GM18517 (cell line): Measurements from ENCODE around the gene MADCAM1.

Experiments used
- ATAC-seq: cut with Tn5 transposase; IDR thresholded peaks from one replicate; pipeline ENCODE4 v1.9.1; 2021; ENCODE audit warnings: mild to moderate bottlenecking, moderate library complexity; ENCODE audit not compliant: unreplicated experiment

The MADCAM1 gene

DNA sequence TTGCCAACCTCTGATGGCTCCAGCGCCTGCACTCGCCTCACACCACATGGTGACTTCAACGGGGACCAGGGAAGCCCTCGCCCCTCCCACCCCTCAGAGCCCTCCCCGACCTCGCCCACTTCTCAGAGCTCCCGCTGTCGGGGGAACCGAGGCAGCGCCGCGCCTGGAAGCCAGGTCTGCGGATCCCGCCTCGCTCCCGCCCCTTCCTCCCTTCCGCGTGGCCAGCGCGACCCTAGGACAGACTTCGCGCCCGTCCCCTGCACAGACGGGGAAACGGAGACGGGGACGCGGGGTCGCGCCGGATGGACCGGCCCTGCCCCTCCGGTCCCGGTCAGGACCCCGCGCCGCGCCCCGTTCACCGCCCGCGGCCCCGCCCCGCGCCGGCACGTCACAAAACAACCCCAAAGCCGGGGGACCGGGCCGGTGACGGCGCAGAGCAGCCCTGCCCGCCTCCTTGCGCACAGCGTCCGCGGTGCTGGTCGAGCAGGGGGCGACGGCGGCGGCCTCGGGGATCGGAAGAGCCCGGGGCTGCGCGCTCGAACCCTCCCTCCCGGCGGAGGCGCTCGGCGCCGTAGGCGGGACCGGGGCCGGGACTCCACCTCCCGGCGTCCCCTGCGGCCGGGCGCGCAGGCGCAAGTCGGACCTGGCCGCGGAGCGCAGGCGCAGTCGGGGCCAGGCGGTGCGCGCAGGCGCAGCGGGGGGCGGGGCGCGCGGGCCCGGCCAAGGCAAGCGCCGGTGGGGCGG lies 34.9 kb downstream of the MADCAM1 start:
- peak; percentile 50 for ATAC-seq

GRCh38 chr19:531753-532560 lies 35.7 kb downstream of the MADCAM1 start, which contains the start of gene CDC34:
CDC34 (plus strand) TSS chr19:531760; CDS start chr19:531932, 172 bp downstream.
- ATAC-seq = peak; percentile 43

DNA sequence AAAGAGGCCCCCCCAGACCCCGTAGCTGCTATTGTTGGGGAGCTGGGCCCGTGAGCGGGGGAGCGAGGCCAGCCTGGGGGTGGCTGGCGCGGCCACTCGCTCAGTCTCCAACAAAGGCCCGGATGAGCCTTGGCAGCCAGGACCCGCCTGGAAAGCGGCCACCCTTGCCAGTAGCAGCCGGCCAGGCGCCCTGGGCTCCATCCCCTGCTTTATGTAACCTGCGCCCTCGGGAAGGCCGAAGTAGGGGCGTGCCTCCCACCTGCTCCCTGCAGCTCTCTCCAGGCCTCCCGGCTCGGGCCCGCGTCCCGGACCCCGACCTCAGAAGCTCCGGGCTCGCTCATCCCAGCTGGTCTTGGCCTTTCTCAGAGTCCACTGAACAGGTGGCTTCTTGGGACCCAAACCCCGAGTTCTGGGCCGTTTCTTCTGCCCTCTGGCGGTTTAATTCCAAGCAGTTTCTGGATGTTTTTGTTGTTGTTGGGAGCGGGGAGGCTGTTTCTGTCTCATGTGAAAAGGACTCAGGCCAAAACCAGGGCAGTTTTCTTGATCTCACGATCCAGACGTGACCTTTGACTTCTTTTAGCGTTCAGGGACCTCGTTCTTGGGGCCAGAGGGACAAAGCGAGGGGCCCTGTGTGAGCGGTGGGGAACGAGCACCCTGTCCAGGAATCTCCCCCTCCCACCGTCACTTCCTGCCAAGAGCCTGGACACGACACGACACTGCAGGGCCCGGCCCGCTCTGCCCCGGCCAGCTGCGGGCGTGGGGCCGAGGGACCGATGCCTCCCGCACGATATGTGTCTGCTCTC lies 36.5 kb downstream of the MADCAM1 start:
- no peak for ATAC-seq

DNA sequence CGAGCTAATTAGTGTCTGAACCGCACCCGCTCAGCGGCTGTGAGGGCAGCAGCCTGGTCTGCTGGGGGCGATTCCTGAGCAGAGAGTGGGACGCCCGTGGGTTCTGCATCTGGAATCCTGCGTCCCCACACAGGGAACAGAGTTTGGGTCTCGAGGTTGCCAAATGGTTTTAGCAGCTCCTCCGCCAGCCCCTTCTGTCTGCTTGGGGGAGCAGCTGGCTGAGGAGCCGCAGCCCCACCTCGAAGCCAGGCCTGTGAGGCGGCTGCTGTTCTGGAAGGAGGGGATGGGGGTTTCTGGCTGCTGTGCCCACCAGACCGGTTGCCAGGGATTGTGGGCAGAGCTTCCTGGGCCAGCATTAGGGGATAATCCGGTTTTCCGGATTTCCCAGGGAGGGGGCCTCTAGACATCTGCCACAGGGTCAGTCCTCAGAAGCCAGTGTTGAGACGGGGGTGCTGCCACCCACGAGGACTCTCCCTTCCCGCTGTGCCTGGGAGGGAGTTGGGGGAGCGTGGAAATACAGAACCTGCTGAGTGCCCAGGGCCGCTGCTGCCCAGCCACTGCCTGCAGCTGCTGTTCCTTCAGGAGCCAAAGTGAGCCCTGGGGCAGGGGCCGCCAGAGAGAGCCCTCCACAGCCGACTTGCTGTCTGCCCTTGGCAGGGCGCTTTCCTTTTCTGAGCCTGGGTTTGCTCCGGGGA lies 37.2 kb downstream of the MADCAM1 start:
- no peak for ATAC-seq

GRCh38 chr19:534088-534487 lies 37.8 kb downstream of the MADCAM1 start:
- no peak for ATAC-seq

GRCh38 chr19:535017-535835 lies 38.9 kb downstream of the MADCAM1 start:
- ATAC-seq = no peak

GRCh38 chr19:536031-536880 lies 40.0 kb downstream of the MADCAM1 start:
- ATAC-seq = no peak

- ATAC-seq = no peak
Observed at GRCh38 chr19:536881-537404, 40.7 kb downstream of the MADCAM1 start.

DNA sequence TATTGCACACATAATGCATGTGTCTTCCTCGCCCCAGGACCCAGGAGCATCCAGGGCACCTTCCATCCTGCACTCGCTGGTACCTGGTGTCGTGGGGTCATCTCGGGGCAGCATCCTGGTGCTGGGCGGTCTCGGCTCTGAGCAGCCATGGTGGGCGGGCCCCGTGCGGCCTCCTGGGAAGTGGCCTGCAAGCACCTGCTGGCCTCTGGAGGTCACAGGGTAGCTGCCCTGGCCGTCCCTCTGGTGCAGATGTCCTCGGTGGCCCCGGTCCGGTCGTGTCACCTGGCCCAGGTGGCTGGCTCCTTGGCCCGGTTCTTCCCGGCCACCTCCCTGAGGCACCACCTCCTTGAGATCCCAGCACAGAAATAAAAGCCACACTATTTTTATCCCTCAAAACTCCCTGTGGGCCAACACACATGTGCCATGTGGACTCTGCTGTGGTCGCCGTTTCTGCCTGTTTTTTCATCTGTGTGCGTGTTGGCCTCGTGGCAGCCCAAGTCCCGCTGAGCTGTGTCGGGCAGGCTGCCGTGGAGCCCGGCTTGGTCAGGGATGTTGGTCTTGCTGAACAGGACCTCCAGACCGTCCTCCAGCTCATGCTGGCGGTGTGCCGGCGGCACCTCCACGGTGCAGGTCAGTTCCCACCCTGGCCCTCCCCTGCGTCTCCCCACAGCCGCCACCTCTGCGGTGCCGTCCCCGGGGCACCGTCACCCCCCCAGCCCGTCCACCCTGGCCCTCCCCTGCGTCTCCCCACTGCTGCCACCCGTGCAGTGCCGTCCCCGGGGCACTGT lies 42.5 kb downstream of the MADCAM1 start:
- ATAC-seq = no peak

DNA sequence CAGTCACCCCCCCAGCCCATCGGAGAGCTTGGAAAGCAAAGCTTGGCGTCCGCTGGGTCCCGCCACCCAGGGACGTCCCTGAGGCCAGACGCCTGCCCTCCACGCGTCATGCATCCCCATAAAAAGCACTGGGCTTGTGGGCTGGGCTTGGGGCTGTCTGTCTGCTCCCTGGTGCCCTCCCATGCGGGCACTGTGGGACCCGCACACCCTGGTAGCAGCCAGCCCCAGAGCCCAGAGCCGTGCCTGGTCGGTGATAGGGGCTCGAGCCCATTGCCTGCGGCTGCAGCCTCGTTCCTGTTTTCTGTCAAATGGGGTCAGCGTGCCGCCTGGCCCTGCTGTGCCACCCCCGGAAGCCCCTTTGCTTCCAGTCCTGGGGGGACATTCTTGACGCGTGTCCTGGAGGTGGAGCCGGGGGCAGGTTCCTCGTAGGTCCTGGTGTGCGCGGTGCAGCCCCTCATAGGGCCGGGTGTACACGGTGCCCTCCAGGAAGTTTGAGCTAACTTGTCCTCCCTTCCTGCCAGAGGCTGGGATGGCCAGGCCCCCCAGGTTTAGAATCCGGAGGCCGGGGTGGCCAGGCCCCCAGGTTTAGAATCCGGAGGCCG lies 43.2 kb downstream of the MADCAM1 start:
- ATAC-seq = no peak

- ATAC-seq = no peak
Observed at GRCh38 chr19:540867-541637, 44.8 kb downstream of the MADCAM1 start.

- ATAC-seq = no peak
Observed at GRCh38 chr19:541699-542098, 45.4 kb downstream of the MADCAM1 start.

- no peak for ATAC-seq
Observed at GRCh38 chr19:542173-542866, 46.0 kb downstream of the MADCAM1 start.

- ATAC-seq = no peak
Observed at GRCh38 chr19:543910-544608, 47.8 kb downstream of the MADCAM1 start, which contains the start of gene GZMM. GZMM (plus strand) TSS chr19:544053; CDS start chr19:544072, 19 bp downstream.

GRCh38 chr19:547117-547516 lies 50.8 kb downstream of the MADCAM1 start:
- no peak for ATAC-seq
